ENCODE measurements around the gene CDH15. TPM values are rescaled to one million over a fixed set of nuclear protein-coding genes. Genes with fewer than 3 reads are reported as not detected.
"Not testable (repeated sequence)": the region's sequence is repeated elsewhere in the genome, so short reads cannot be mapped to it uniquely, and the experiment has no call there.

The CDH15 gene
- total RNA-seq, 2 donors from 2014 or later: 0.64 to 2.7 TPM

DNA sequence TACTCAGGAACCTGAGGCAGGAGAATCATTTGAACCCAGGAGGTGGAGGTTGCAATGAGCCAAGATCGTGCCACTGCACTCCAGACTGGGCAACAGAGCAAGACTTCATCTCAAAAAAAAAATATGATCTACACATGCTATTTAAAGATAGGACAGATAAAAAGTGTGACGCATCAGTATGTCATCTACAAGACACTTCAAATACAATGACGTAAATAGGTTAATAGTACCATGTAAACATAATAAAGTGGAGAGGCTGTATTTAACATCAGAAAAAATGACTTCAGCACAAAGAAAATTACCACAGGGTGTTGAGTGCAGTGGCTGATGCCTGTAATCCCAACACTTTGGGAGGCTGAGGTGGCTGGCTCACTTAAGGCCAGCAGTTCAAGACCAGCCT lies 66.2 kb downstream of the CDH15 start:
- Histone ChIP-seq H3K36me3 (no peaks in the 10 kb centered on the region), H3K9me3 (no peaks in the 10 kb centered on the region), H3K27ac (no peak overlapping the region), H3K4me1 (replicated peaks) (no peaks in the 10 kb centered on the region), H3K27me3 (replicated peaks; ENCODE audit: insufficient read depth) (no peaks in the 10 kb centered on the region), H3K4me3 (no peak overlapping the region)
- 72% methylated on average over 3 of the region's 3 CpGs for WGBS
- DNase-seq (ENCODE audit: low spot score): no peak
- TF ChIP-seq POLR2AphosphoS5 (IDR thresholded peaks at IDR 0.05): no peak
- TF ChIP-seq, protein P1, sequence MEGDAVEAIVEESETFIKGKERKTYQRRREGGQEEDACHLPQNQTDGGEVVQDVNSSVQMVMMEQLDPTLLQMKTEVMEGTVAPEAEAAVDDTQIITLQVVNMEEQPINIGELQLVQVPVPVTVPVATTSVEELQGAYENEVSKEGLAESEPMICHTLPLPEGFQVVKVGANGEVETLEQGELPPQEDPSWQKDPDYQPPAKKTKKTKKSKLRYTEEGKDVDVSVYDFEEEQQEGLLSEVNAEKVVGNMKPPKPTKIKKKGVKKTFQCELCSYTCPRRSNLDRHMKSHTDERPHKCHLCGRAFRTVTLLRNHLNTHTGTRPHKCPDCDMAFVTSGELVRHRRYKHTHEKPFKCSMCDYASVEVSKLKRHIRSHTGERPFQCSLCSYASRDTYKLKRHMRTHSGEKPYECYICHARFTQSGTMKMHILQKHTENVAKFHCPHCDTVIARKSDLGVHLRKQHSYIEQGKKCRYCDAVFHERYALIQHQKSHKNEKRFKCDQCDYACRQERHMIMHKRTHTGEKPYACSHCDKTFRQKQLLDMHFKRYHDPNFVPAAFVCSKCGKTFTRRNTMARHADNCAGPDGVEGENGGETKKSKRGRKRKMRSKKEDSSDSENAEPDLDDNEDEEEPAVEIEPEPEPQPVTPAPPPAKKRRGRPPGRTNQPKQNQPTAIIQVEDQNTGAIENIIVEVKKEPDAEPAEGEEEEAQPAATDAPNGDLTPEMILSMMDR (IDR thresholded peaks at IDR 0.05): no peak
- TF ChIP-seq POLR2A (IDR thresholded peaks at IDR 0.05): no peak
- intact Hi-C loops (cut with DNase I): no loop called here

DNA sequence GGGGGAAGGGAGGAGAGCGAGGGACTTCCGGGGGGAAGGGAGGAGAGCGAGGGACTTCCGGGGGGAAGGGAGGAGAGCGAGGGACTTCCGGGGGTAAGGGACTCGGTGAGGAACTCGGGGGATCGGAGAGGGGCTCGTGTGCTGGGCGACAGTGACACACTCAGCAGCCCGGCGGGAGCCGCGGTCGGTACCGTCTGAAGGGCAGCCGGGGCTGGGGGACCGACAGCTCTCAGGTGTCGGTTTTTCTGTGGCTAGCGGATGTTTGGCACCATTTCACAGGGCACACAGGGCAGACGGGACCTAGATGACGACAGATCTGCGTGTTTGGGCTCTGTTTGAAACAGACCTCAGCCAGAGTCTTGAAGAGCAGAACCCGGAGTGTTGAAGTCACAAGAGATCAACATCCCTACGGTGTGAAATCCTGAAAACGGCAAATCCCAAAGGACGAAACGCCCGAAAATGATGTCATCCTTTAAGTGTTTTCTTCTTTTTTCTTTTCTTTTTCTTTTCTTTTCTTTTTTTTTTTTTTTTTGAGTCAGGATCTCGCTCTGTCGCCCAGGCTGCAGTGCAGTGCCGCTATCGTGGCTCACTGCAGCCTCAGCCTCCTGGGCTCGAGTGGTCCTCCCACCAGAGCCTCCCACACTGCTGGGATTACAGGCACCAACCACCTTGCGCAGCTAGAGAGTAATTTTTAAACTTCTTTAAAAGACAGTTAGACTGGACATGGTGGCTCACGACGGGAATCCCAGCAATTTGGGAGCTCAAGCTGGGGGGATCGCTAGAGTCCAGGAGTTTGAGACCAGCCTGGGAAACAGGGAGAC lies 69.8 kb downstream of the CDH15 start:
- peak; percentile 15 for TF ChIP-seq POLR2AphosphoS5 (IDR thresholded peaks at IDR 0.05)
- peak; percentile 61 for TF ChIP-seq POLR2A (IDR thresholded peaks at IDR 0.05)
- TF ChIP-seq, protein P1 (IDR thresholded peaks at IDR 0.05): no peak
- Histone ChIP-seq H3K4me3 (peak overlapping the region; percentile 63 to 81), H3K27me3 (replicated peaks; ENCODE audit: insufficient read depth) (no peaks in the 10 kb centered on the region), H3K9me3 (no peaks in the 10 kb centered on the region), H3K4me1 (replicated peaks) (no peaks in the 10 kb centered on the region), H3K36me3 (no peaks in the 10 kb centered on the region), H3K27ac (peak overlapping the region; percentile 88 to 97)
- 6% methylated on average over 33 of the region's 39 CpGs for WGBS
- DNase-seq (ENCODE audit: low spot score): peak; percentile 46
- intact Hi-C loops (cut with DNase I): loop anchor here (5.0 to 10.0 kb wide), 3 partner anchors 83 to 401 kb away; partner anchors contain the start of gene SPG7

DNA sequence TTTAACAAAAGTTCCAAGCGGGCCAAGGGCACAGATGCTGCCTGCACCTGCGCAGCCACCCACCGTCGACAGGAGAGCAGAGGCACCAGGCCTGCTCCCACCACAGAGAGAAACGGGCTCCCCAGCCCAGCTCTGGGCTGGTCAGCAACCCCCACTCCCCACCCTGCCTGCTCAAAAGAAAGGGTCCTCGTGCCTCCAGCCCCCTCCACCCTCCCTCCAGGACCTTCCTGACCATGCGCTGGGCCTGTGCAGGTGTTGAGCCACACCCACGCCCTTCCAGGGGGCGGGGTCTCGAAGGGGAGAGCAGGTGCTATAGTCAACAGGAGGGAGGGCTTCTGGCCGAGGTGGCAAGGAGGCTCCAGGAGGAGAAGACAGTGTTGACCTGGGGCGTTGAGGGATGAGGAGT lies 71.2 kb downstream of the CDH15 start:
- no peak overlapping the region for H3K4me3 ChIP-seq
- no peaks in the 10 kb centered on the region for H3K9me3 ChIP-seq
- H3K27me3 ChIP-seq (replicated peaks; ENCODE audit: insufficient read depth): no peaks in the 10 kb centered on the region
- no peak for DNase-seq (ENCODE audit: low spot score)
- 42% methylated on average over 12 of the region's 12 CpGs for WGBS
- TF ChIP-seq POLR2AphosphoS5 (IDR thresholded peaks at IDR 0.05): no peak
- TF ChIP-seq, protein P1 (IDR thresholded peaks at IDR 0.05): no peak
- TF ChIP-seq POLR2A (IDR thresholded peaks at IDR 0.05): no peak
- no peaks in the 10 kb centered on the region for H3K4me1 ChIP-seq (replicated peaks)
- H3K27ac ChIP-seq: no peak overlapping the region
- H3K36me3 ChIP-seq: no peaks in the 10 kb centered on the region
- intact Hi-C loops (cut with DNase I): loop anchor here (5.0 to 10.0 kb wide), 3 partner anchors 82 to 400 kb away; partner anchors contain the start of gene SPG7

DNA sequence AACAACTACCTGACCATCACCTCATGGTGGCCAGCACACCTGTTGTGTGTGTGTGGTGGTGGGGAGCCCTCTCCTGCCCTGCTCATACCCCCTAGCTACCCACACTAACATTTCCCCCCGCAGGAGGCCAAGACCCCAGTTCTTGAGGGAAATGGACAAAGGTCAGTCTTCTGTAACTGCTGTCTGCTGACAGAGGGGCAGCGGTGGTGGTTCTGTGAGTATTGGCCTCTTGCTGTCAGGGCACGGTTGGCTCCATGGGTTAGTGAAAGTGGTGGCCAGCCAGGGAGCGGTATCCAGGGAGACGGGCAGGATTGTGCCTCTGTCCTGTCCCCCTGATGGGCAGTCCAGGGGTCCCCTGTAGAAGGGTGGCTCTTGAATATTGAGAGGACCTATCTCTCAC lies 72.1 kb downstream of the CDH15 start:
- Histone ChIP-seq H3K9me3 (no peaks in the 10 kb centered on the region), H3K36me3 (no peaks in the 10 kb centered on the region), H3K4me1 (replicated peaks) (no peaks in the 10 kb centered on the region), H3K27ac (no peak overlapping the region), H3K4me3 (no peak overlapping the region), H3K27me3 (replicated peaks; ENCODE audit: insufficient read depth) (no peaks in the 10 kb centered on the region)
- 96% methylated on average over 5 of the region's 5 CpGs for WGBS
- intact Hi-C loops (cut with DNase I): loop anchor here (5.0 to 10.0 kb wide), 3 partner anchors 81 to 399 kb away; partner anchors contain the start of gene SPG7
- TF ChIP-seq POLR2A (IDR thresholded peaks at IDR 0.05) (no peak), POLR2AphosphoS5 (IDR thresholded peaks at IDR 0.05) (no peak)
- TF ChIP-seq, protein P1 (IDR thresholded peaks at IDR 0.05): no peak
- no peak for DNase-seq (ENCODE audit: low spot score)

DNA sequence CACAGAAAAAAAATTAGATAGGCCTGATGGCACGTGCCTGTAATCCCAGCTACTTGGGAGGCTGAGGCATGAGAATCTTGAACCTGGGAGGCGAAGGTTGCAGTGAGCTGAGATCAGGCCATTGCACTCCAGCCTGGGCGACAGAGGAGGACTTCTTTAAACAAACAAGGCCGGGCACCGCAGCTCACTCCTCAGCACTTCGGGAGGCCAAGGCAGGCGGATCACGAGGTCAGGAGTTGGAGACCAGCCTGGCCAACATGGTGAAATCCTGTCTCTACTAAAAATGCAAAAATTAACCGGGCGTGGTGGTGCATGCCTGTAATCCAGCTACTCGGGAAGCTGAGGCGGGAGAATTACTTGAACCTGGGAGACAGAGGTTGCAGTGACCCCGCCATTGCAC lies 72.7 kb downstream of the CDH15 start:
- not testable (repeated sequence) for DNase-seq (ENCODE audit: low spot score); H3K9me3 ChIP-seq; H3K4me1 ChIP-seq (replicated peaks); H3K36me3 ChIP-seq; H3K27me3 ChIP-seq (replicated peaks; ENCODE audit: insufficient read depth); H3K4me3 ChIP-seq; H3K27ac ChIP-seq
- 75% methylated on average over 13 of the region's 13 CpGs for WGBS
- intact Hi-C loops (cut with DNase I): loop anchor here (5.0 to 10.0 kb wide), 3 partner anchors 81 to 398 kb away; partner anchors contain the start of gene SPG7
